Activated naive CD8-positive, alpha-beta T cell (primary cell): Measurements from ENCODE around the gene TREML1.

Experiments used
- H3K27ac Mint-ChIP-seq: one replicate; pipeline ENCODE4 v1.8.0; 2021; ENCODE audit warnings: mixed read lengths
- H3K27me3 Mint-ChIP-seq: one replicate; pipeline ENCODE4 v1.8.0; 2021; ENCODE audit warnings: mixed read lengths
- H3K36me3 Mint-ChIP-seq: one replicate; pipeline ENCODE4 v1.8.0; 2021; ENCODE audit warnings: mixed read lengths
- H3K4me1 Mint-ChIP-seq: one replicate; pipeline ENCODE4 v1.8.0; 2021; ENCODE audit warnings: low read depth, mixed read lengths
- H3K4me3 Mint-ChIP-seq: one replicate; pipeline ENCODE4 v1.8.0; 2021; ENCODE audit warnings: mild to moderate bottlenecking, mixed read lengths
- H3K9me3 Mint-ChIP-seq: one replicate; pipeline ENCODE4 v1.8.0; 2021; ENCODE audit warnings: low read depth, mixed read lengths

TREML1 gene

GRCh38 chr6:41187924-41188886, 34.1 kb upstream of the TREML1 start:
- Mint-ChIP-seq H3K27ac (no peak overlapping the region), H3K4me1 (peaks cover 17% of the 10 kb centered on the region), H3K9me3 (peaks cover 4% of the 10 kb centered on the region), H3K36me3 (peaks cover 7% of the 10 kb centered on the region), H3K4me3 (no peak overlapping the region), H3K27me3 (no peaks in the 10 kb centered on the region)

GRCh38 chr6:41186031-41186562, 31.9 kb upstream of the TREML1 start:
- Mint-ChIP-seq H3K27ac (no peak overlapping the region), H3K36me3 (peaks cover 7% of the 10 kb centered on the region), H3K4me1 (peaks cover 26% of the 10 kb centered on the region), H3K27me3 (no peaks in the 10 kb centered on the region), H3K4me3 (no peak overlapping the region), H3K9me3 (peaks cover 4% of the 10 kb centered on the region)

- H3K4me1 Mint-ChIP-seq: peaks cover 26% of the 10 kb centered on the region
- no peaks in the 10 kb centered on the region for H3K27me3 Mint-ChIP-seq
- H3K4me3 Mint-ChIP-seq: no peak overlapping the region
- H3K9me3 Mint-ChIP-seq: peaks cover 4% of the 10 kb centered on the region
- H3K27ac Mint-ChIP-seq: no peak overlapping the region
- peaks cover 4% of the 10 kb centered on the region for H3K36me3 Mint-ChIP-seq
Observed at GRCh38 chr6:41184761-41185160, 30.6 kb upstream of the TREML1 start.

- H3K9me3 Mint-ChIP-seq: no peaks in the 10 kb centered on the region
- H3K4me1 Mint-ChIP-seq: peaks cover 22% of the 10 kb centered on the region
- no peaks in the 10 kb centered on the region for H3K27me3 Mint-ChIP-seq
- H3K36me3 Mint-ChIP-seq: peaks cover 2% of the 10 kb centered on the region
- H3K4me3 Mint-ChIP-seq: no peak overlapping the region
- H3K27ac Mint-ChIP-seq: no peak overlapping the region
Observed at GRCh38 chr6:41182069-41183034, 28.2 kb upstream of the TREML1 start.

GRCh38 chr6:41181566-41181965, 27.4 kb upstream of the TREML1 start:
- peaks cover 19% of the 10 kb centered on the region for H3K4me1 Mint-ChIP-seq
- H3K27me3 Mint-ChIP-seq: no peaks in the 10 kb centered on the region
- H3K36me3 Mint-ChIP-seq: peaks cover 2% of the 10 kb centered on the region
- H3K9me3 Mint-ChIP-seq: no peaks in the 10 kb centered on the region
- no peak overlapping the region for H3K4me3 Mint-ChIP-seq
- H3K27ac Mint-ChIP-seq: no peak overlapping the region

- peaks cover 2% of the 10 kb centered on the region for H3K36me3 Mint-ChIP-seq
- no peaks in the 10 kb centered on the region for H3K27me3 Mint-ChIP-seq
- H3K4me1 Mint-ChIP-seq: peaks cover 13% of the 10 kb centered on the region
- no peaks in the 10 kb centered on the region for H3K9me3 Mint-ChIP-seq
- H3K27ac Mint-ChIP-seq: no peak overlapping the region
- no peak overlapping the region for H3K4me3 Mint-ChIP-seq
Observed at GRCh38 chr6:41179163-41179562, 25.0 kb upstream of the TREML1 start.

- H3K4me1 Mint-ChIP-seq: peaks cover 13% of the 10 kb centered on the region
- H3K9me3 Mint-ChIP-seq: no peaks in the 10 kb centered on the region
- no peaks in the 10 kb centered on the region for H3K27me3 Mint-ChIP-seq
- peaks cover 2% of the 10 kb centered on the region for H3K36me3 Mint-ChIP-seq
- no peak overlapping the region for H3K27ac Mint-ChIP-seq
- no peak overlapping the region for H3K4me3 Mint-ChIP-seq
Observed at GRCh38 chr6:41177695-41178094, 23.5 kb upstream of the TREML1 start.

GRCh38 chr6:41177287-41177686, 23.1 kb upstream of the TREML1 start:
- H3K27me3 Mint-ChIP-seq: no peaks in the 10 kb centered on the region
- H3K9me3 Mint-ChIP-seq: no peaks in the 10 kb centered on the region
- no peak overlapping the region for H3K27ac Mint-ChIP-seq
- H3K36me3 Mint-ChIP-seq: peaks cover 2% of the 10 kb centered on the region
- H3K4me3 Mint-ChIP-seq: no peak overlapping the region
- H3K4me1 Mint-ChIP-seq: peaks cover 11% of the 10 kb centered on the region

GRCh38 chr6:41176189-41176588, 22.0 kb upstream of the TREML1 start:
- no peak overlapping the region for H3K4me3 Mint-ChIP-seq
- no peaks in the 10 kb centered on the region for H3K27me3 Mint-ChIP-seq
- no peaks in the 10 kb centered on the region for H3K9me3 Mint-ChIP-seq
- no peaks in the 10 kb centered on the region for H3K4me1 Mint-ChIP-seq
- no peak overlapping the region for H3K27ac Mint-ChIP-seq
- H3K36me3 Mint-ChIP-seq: peaks cover 2% of the 10 kb centered on the region

- no peaks in the 10 kb centered on the region for H3K9me3 Mint-ChIP-seq
- peaks cover 2% of the 10 kb centered on the region for H3K36me3 Mint-ChIP-seq
- no peaks in the 10 kb centered on the region for H3K4me1 Mint-ChIP-seq
- no peak overlapping the region for H3K27ac Mint-ChIP-seq
- no peak overlapping the region for H3K4me3 Mint-ChIP-seq
- H3K27me3 Mint-ChIP-seq: no peaks in the 10 kb centered on the region
Observed at GRCh38 chr6:41175084-41175483, 20.9 kb upstream of the TREML1 start.

GRCh38 chr6:41174610-41175009, 20.5 kb upstream of the TREML1 start:
- no peaks in the 10 kb centered on the region for H3K27me3 Mint-ChIP-seq
- H3K4me3 Mint-ChIP-seq: no peak overlapping the region
- no peaks in the 10 kb centered on the region for H3K4me1 Mint-ChIP-seq
- peaks cover 2% of the 10 kb centered on the region for H3K36me3 Mint-ChIP-seq
- no peaks in the 10 kb centered on the region for H3K9me3 Mint-ChIP-seq
- no peak overlapping the region for H3K27ac Mint-ChIP-seq

GRCh38 chr6:41171908-41172307, 17.8 kb upstream of the TREML1 start:
- peaks cover 2% of the 10 kb centered on the region for H3K27me3 Mint-ChIP-seq
- no peak overlapping the region for H3K27ac Mint-ChIP-seq
- H3K4me3 Mint-ChIP-seq: no peak overlapping the region
- no peaks in the 10 kb centered on the region for H3K4me1 Mint-ChIP-seq
- H3K9me3 Mint-ChIP-seq: no peaks in the 10 kb centered on the region
- H3K36me3 Mint-ChIP-seq: no peaks in the 10 kb centered on the region

GRCh38 chr6:41170547-41171160, 16.5 kb upstream of the TREML1 start:
- peaks cover 2% of the 10 kb centered on the region for H3K27me3 Mint-ChIP-seq
- H3K36me3 Mint-ChIP-seq: no peaks in the 10 kb centered on the region
- no peaks in the 10 kb centered on the region for H3K9me3 Mint-ChIP-seq
- no peak overlapping the region for H3K27ac Mint-ChIP-seq
- no peaks in the 10 kb centered on the region for H3K4me1 Mint-ChIP-seq
- no peak overlapping the region for H3K4me3 Mint-ChIP-seq

GRCh38 chr6:41167173-41167963, 13.2 kb upstream of the TREML1 start:
- no peaks in the 10 kb centered on the region for H3K36me3 Mint-ChIP-seq
- H3K4me1 Mint-ChIP-seq: no peaks in the 10 kb centered on the region
- H3K9me3 Mint-ChIP-seq: no peaks in the 10 kb centered on the region
- no peak overlapping the region for H3K27ac Mint-ChIP-seq
- peaks cover 2% of the 10 kb centered on the region for H3K27me3 Mint-ChIP-seq
- H3K4me3 Mint-ChIP-seq: no peak overlapping the region
